Activated CD8-positive, alpha-beta T cell treated with anti-CD3 and anti-CD28 coated beads for 36 hours (primary cell): ENCODE measurements around the gene PTPN13. TPM values are rescaled to one million over a fixed set of nuclear protein-coding genes. Genes with fewer than 3 reads are reported as not detected.

Experiments
- ATAC-seq: fragments of 200-7000 bp; cut with Tn5 transposase; one replicate; pipeline ENCODE4 v1.10.0; 2021; ENCODE audit warnings: mild to moderate bottlenecking, moderate library complexity
- CTCF ChIA-PET: fragments of 350-600 bp; sonication (Branson Sonifier 250); formaldehyde crosslinking; loops from one replicate; lab custom pipeline; 2021; ENCODE audit warnings: antibody characterized with exemption; lab: Charles Lee
- POLR2A ChIA-PET: fragments of 350-600 bp; sonication (Branson Sonifier 250); formaldehyde crosslinking; loops from one replicate; lab custom pipeline; 2021; ENCODE audit warnings: antibody characterized with exemption; lab: Charles Lee
- DNase-seq: peaks from one replicate; pipeline ENCODE4 v3.0.0-alpha.2; 2020
- H3K27ac Mint-ChIP-seq: one replicate; pipeline ENCODE4 v1.8.0; 2021; ENCODE audit warnings: mild to moderate bottlenecking, mixed read lengths
- H3K27me3 Mint-ChIP-seq: one replicate; pipeline ENCODE4 v1.8.0; 2021; ENCODE audit warnings: mixed read lengths
- H3K36me3 Mint-ChIP-seq: one replicate; pipeline ENCODE4 v1.8.0; 2021; ENCODE audit warnings: low read depth, mixed read lengths
- H3K4me1 Mint-ChIP-seq: one replicate; pipeline ENCODE4 v1.8.0; 2021; ENCODE audit warnings: low read depth, mixed read lengths
- H3K4me3 Mint-ChIP-seq: one replicate; pipeline ENCODE4 v1.8.0; 2021; ENCODE audit warnings: mild to moderate bottlenecking, moderate library complexity, mixed read lengths
- H3K9me3 Mint-ChIP-seq: one replicate; pipeline ENCODE4 v1.8.0; 2021; ENCODE audit warnings: mixed read lengths
- CTCF ChIP-seq: fragments of 200-600 bp; IDR thresholded peaks from one replicate; pipeline ENCODE4 v1.8.0; 2022; ENCODE audit warnings: antibody characterized with exemption, mild to moderate bottlenecking
- intact Hi-C: fragments of 100-400 bp; cut with micrococcal nuclease; formaldehyde crosslinking; loops from one replicate; pipeline ENCODE4 v1.10.0; 2022
- total RNA-seq, 2 experiments: library from RNA; stranded (reverse); gene quantifications; one replicate each; pipeline ENCODE4 v1.2.3, GENCODE V29; 2021

Gene PTPN13
- total RNA-seq, 2 experiments from 2014 or later: 0.27 to 0.38 TPM

- Mint-ChIP-seq H3K9me3 (no peaks in the 10 kb centered on the region), H3K4me1 (no peaks in the 10 kb centered on the region), H3K27me3 (no peaks in the 10 kb centered on the region), H3K36me3 (no peaks in the 10 kb centered on the region), H3K27ac (no peak overlapping the region), H3K4me3 (no peak overlapping the region)
- no peak for TF ChIP-seq CTCF
- CTCF ChIA-PET: no interaction called here
- ATAC-seq (no peak), DNase-seq (no peak)
- POLR2A ChIA-PET: no interaction called here
- intact Hi-C loops: no loop called here
Measured at GRCh38 chr4:86856896-86857295, 262.8 kb downstream of the PTPN13 start.

- DNase-seq (no peak), ATAC-seq (no peak)
- TF ChIP-seq CTCF: no peak
- intact Hi-C loops: no loop called here
- Mint-ChIP-seq H3K4me3 (no peak overlapping the region), H3K27me3 (no peaks in the 10 kb centered on the region), H3K27ac (no peak overlapping the region), H3K4me1 (no peaks in the 10 kb centered on the region), H3K9me3 (no peaks in the 10 kb centered on the region), H3K36me3 (no peaks in the 10 kb centered on the region)
- POLR2A ChIA-PET: interaction anchor here (0.6 kb wide), 1 partner anchor 204 kb away, joined by 3 read pairs; no protein-coding TSS in a partner anchor
- CTCF ChIA-PET: no interaction called here
Measured at GRCh38 chr4:86857341-86858052, 263.4 kb downstream of the PTPN13 start.

Other genes starting within 250 kb of the PTPN13 start
- not detected for gene MAPK10, start 234.3 kb upstream of the PTPN13 start, total RNA-seq